Gastroesophageal sphincter (tissue), 4 donors: ENCODE measurements around the gene C6orf58. TPM values are rescaled to one million over a fixed set of nuclear protein-coding genes. Genes with fewer than 3 reads are reported as not detected.

Experiments
- ATAC-seq: fragments of 150-250 bp; one replicate; pipeline ENCODE4 v1.9.1; 2016; ENCODE audit warnings: mild to moderate bottlenecking, moderate library complexity
- H3K27ac ChIP-seq, 4 donors: fragments of 200-600 bp; sonication (generic) in 3 of 4; 1 replicate in 3 of 4; 2 replicates in 1 of 4; pipeline ENCODE4 v1.5.1; 2016 to 2019
- H3K27me3 ChIP-seq: fragments of 200-600 bp; sonication (generic); one replicate; pipeline ENCODE4 v1.5.1; 2019
- H3K36me3 ChIP-seq, 2 donors: fragments of 200-600 bp; sonication (generic); one replicate each; pipeline ENCODE4 v1.5.1; 2019; ENCODE audit warnings: control low read depth in 1 of 2
- H3K4me1 ChIP-seq, 3 donors: fragments of 200-600 bp; sonication (generic); 1 replicate in 2 of 3; 2 replicates in 1 of 3; pipeline ENCODE4 v1.5.1; 2016 to 2019; ENCODE audit warnings: control low read depth in 2 of 3
- H3K4me3 ChIP-seq, 2 donors: fragments of 200-600 bp; sonication (generic); one replicate each; pipeline ENCODE4 v1.5.1; 2019; ENCODE audit warnings: mild to moderate bottlenecking in 1 of 2, moderate library complexity in 1 of 2
- H3K9me3 ChIP-seq, 3 donors: fragments of 200-600 bp; sonication (generic); one replicate each; pipeline ENCODE4 v1.5.1; 2017 to 2019; ENCODE audit warnings: control low read depth in 2 of 3
- CTCF ChIP-seq, 4 experiments: fragments of 200-600 bp in 2 of 4; fragments of 450-650 bp in 2 of 4; sonication (generic) in 1 of 4; IDR thresholded peaks; one replicate each; pipeline ENCODE4 v1.5.1; 2017 to 2019; ENCODE audit warnings: antibody characterized with exemption in 4 of 4, mild to moderate bottlenecking in 2 of 4, moderate library complexity in 2 of 4
- EP300 ChIP-seq: sonication (generic); formaldehyde crosslinking; IDR thresholded peaks from one replicate; pipeline ENCODE4 v1.6.1; 2017; ENCODE audit warnings: antibody characterized with exemption, mild to moderate bottlenecking
- POLR2A ChIP-seq, 2 donors: fragments of 450-650 bp; IDR thresholded peaks; one replicate each; pipeline ENCODE4 v1.6.1; 2017; ENCODE audit warnings: antibody characterized with exemption in 2 of 2, mild to moderate bottlenecking in 2 of 2, moderate library complexity in 1 of 2
- POLR2AphosphoS5 ChIP-seq: sonication (generic); formaldehyde crosslinking; IDR thresholded peaks from one replicate; pipeline ENCODE4 v1.6.1; 2017; ENCODE audit warnings: antibody characterized with exemption
- WGBS, 2 donors: methylation state at CpG; one replicate each; pipeline ENCODE4 v1.1.5; 2018; ENCODE audit warnings: low coverage in 1 of 2; 5-methylcytosine and 5-hydroxymethylcytosine counted together
- total RNA-seq, 4 donors: library from RNA; depleted of rRNA; stranded (reverse); fragments of >200 nt; gene quantifications; one replicate each; pipeline ENCODE4 v1.1.0, GENCODE V29; 2016

C6orf58 gene
- total RNA-seq, 4 donors from 2014 or later: not detected

GRCh38 chr6:127606131-127606562 lies 29.2 kb downstream of the C6orf58 start:
- H3K9me3 ChIP-seq: peaks cover 0 to 9% (median 0%) of the 10 kb centered on the region in 3 donors
- no peak for TF ChIP-seq CTCF (IDR thresholded peaks at IDR 0.05)
- no peak for TF ChIP-seq POLR2AphosphoS5
- no peak for TF ChIP-seq POLR2A (IDR thresholded peaks at IDR 0.05)
- TF ChIP-seq EP300: no peak
- 20% methylated on average over 1 of the region's 3 CpGs; no CpG with 5 or more reads in 1 of the 2 donors for WGBS, 2 donors
- H3K27me3 ChIP-seq: no peaks in the 10 kb centered on the region
- H3K4me1 ChIP-seq: no peaks in the 10 kb centered on the region
- no peak overlapping the region for H3K4me3 ChIP-seq
- H3K36me3 ChIP-seq: no peaks in the 10 kb centered on the region
- ATAC-seq: no peak
- H3K27ac ChIP-seq: no peak overlapping the region

GRCh38 chr6:127608554-127609270 lies 31.7 kb downstream of the C6orf58 start:
- H3K4me1 ChIP-seq: no peaks in the 10 kb centered on the region
- H3K36me3 ChIP-seq: no peaks in the 10 kb centered on the region
- H3K27me3 ChIP-seq: no peaks in the 10 kb centered on the region
- ATAC-seq: no peak
- WGBS, 2 donors: 64 to 87% methylated on average over 3 of the region's 3 CpGs
- H3K9me3 ChIP-seq: no peaks in the 10 kb centered on the region
- H3K27ac ChIP-seq: no peak overlapping the region
- no peak overlapping the region for H3K4me3 ChIP-seq
- TF ChIP-seq CTCF (IDR thresholded peaks at IDR 0.05) (no peak), EP300 (no peak), POLR2AphosphoS5 (no peak), POLR2A (IDR thresholded peaks at IDR 0.05) (no peak)

GRCh38 chr6:127618729-127619128 lies 41.8 kb downstream of the C6orf58 start:
- 72 to 74% methylated on average over 5 of the region's 5 CpGs for WGBS, 2 donors

GRCh38 chr6:127630800-127631199 lies 53.8 kb downstream of the C6orf58 start:
- TF ChIP-seq CTCF (IDR thresholded peaks at IDR 0.05): no peak
- no peak for TF ChIP-seq EP300
- TF ChIP-seq POLR2A (IDR thresholded peaks at IDR 0.05): no peak
- no peak for TF ChIP-seq POLR2AphosphoS5
- Histone ChIP-seq H3K4me3 (no peak overlapping the region), H3K4me1 (no peaks in the 10 kb centered on the region), H3K27ac (no peak overlapping the region), H3K36me3 (no peaks in the 10 kb centered on the region), H3K9me3 (no peaks in the 10 kb centered on the region), H3K27me3 (no peaks in the 10 kb centered on the region)
- ATAC-seq: no peak
- WGBS, 2 donors: 88 to 93% methylated on average over 1 of the region's 1 CpG

More at GRCh38 chr6:127618729-127619128, 41.8 kb downstream of the C6orf58 start:
- no peaks in the 10 kb centered on the region for H3K36me3 ChIP-seq
- no peak overlapping the region for H3K4me3 ChIP-seq
- H3K27ac ChIP-seq: no peak overlapping the region
- TF ChIP-seq EP300 (no peak), POLR2AphosphoS5 (no peak), POLR2A (IDR thresholded peaks at IDR 0.05) (no peak), CTCF (IDR thresholded peaks at IDR 0.05) (no peak)
- H3K27me3 ChIP-seq: no peaks in the 10 kb centered on the region
- ATAC-seq: no peak
- H3K4me1 ChIP-seq: no peaks in the 10 kb centered on the region
- H3K9me3 ChIP-seq: no peaks in the 10 kb centered on the region

- Histone ChIP-seq H3K4me1 (no peaks in the 10 kb centered on the region), H3K36me3 (no peaks in the 10 kb centered on the region), H3K9me3 (no peaks in the 10 kb centered on the region), H3K27me3 (no peaks in the 10 kb centered on the region), H3K4me3 (no peak overlapping the region), H3K27ac (no peak overlapping the region)
- TF ChIP-seq POLR2AphosphoS5: no peak
- no peak for ATAC-seq
Measured at GRCh38 chr6:127634178-127634577, 57.2 kb downstream of the C6orf58 start.
